GM23338 (cell line): ENCODE data around the gene ABR. TPM values are rescaled to one million over a fixed set of nuclear protein-coding genes. Genes with fewer than 3 reads are reported as not detected.

ENCODE experiments used
- ATAC-seq: fragments of 200-7000 bp; cut with Tn5 transposase; 3 replicates; pipeline ENCODE4 v1.9.1; 2020
- DNase-seq: peaks from one replicate; pipeline ENCODE4 v3.0.0-alpha.2; 2015; ENCODE audit warnings: low spot score
- H2AFZ ChIP-seq: fragments of 200-600 bp; sonication (generic); 2 replicates; pipeline ENCODE4 v1.8.0; 2016; ENCODE audit warnings: antibody characterized with exemption, mild to moderate bottlenecking, moderate library complexity
- H3F3A ChIP-seq: fragments of 200-600 bp; sonication (generic); replicated peaks from 2 replicates; pipeline ENCODE4 v1.8.0; 2017; ENCODE audit warnings: antibody characterized with exemption, mixed run types, low read depth
- H3K27ac ChIP-seq: fragments of 200-600 bp; sonication (generic); 2 replicates; pipeline ENCODE4 v1.6.1; 2016; ENCODE audit warnings: low read depth
- H3K27me3 ChIP-seq: fragments of 200-600 bp; sonication (generic); 2 replicates; pipeline ENCODE4 v1.8.0; 2016; ENCODE audit warnings: mild to moderate bottlenecking, mixed run types, moderate library complexity; ENCODE audit not compliant: insufficient read depth
- H3K36me3 ChIP-seq: fragments of 200-600 bp; sonication (generic); 2 replicates; pipeline ENCODE4 v1.8.0; 2016; ENCODE audit warnings: mild to moderate bottlenecking; ENCODE audit not compliant: insufficient read depth
- H3K4me1 ChIP-seq: fragments of 200-600 bp; sonication (generic); 2 replicates; pipeline ENCODE4 v1.8.0; 2016; ENCODE audit warnings: mild to moderate bottlenecking, moderate library complexity; ENCODE audit not compliant: insufficient read depth
- H3K4me2 ChIP-seq: fragments of 200-600 bp; sonication (generic); 2 replicates; pipeline ENCODE4 v1.7.1; 2017; ENCODE audit warnings: mixed run types
- H3K4me3 ChIP-seq: fragments of 200-600 bp; sonication (generic); 2 replicates; pipeline ENCODE4 v1.6.1; 2016; ENCODE audit warnings: mixed run types
- H3K79me2 ChIP-seq: fragments of 200-600 bp; sonication (generic); replicated peaks from 2 replicates; pipeline ENCODE4 v1.8.0; 2017; ENCODE audit warnings: mild to moderate bottlenecking; ENCODE audit not compliant: insufficient read depth
- H3K9me2 ChIP-seq: fragments of 200-600 bp; sonication (generic); 2 replicates; pipeline ENCODE4 v1.8.0; 2017; ENCODE audit not compliant: insufficient read depth
- H4K20me1 ChIP-seq: fragments of 200-600 bp; sonication (generic); replicated peaks from 2 replicates; pipeline ENCODE4 v1.8.0; 2017; ENCODE audit warnings: mild to moderate bottlenecking; ENCODE audit not compliant: insufficient read depth
- H3K27ac Mint-ChIP-seq: 2 replicates; pipeline ENCODE4 v1.8.0; 2020; ENCODE audit warnings: inconsistent platforms, mild to moderate bottlenecking, moderate library complexity, mixed read lengths
- H3K27me3 Mint-ChIP-seq: 3 replicates; pipeline ENCODE4 v1.8.0; 2022; ENCODE audit warnings: low read depth, mild to moderate bottlenecking, moderate library complexity, mixed read lengths, inconsistent platforms; ENCODE audit not compliant: insufficient read depth, poor library complexity
- H3K36me3 Mint-ChIP-seq: 3 replicates; pipeline ENCODE4 v1.8.0; 2021; ENCODE audit warnings: low read depth, mild to moderate bottlenecking, inconsistent platforms, moderate library complexity, mixed read lengths
- H3K4me1 Mint-ChIP-seq: 3 replicates; pipeline ENCODE4 v1.8.0; 2020; ENCODE audit warnings: mild to moderate bottlenecking, inconsistent platforms, mixed read lengths
- H3K4me3 Mint-ChIP-seq: 3 replicates; pipeline ENCODE4 v1.8.0; 2021; ENCODE audit warnings: moderate library complexity, mild to moderate bottlenecking, inconsistent platforms, mixed read lengths
- H3K9me3 Mint-ChIP-seq: 3 replicates; pipeline ENCODE4 v1.8.0; 2020; ENCODE audit warnings: moderate library complexity, mild to moderate bottlenecking, inconsistent platforms, mixed read lengths
- CREB1 ChIP-seq: fragments of 250-450 bp; sonication (Bioruptor Pico); IDR thresholded peaks from 2 replicates; pipeline ENCODE4 v1.5.0; 2020; ENCODE audit warnings: low read depth, mild to moderate bottlenecking, moderate library complexity
- ETS1 ChIP-seq: IDR thresholded peaks from 2 replicates; pipeline ENCODE4 v1.6.1; 2016; ENCODE audit warnings: antibody characterized with exemption
- EZH2phosphoT487 ChIP-seq: fragments of 200-600 bp; sonication (generic); IDR thresholded peaks from one replicate; pipeline ENCODE4 v1.8.1; 2018; ENCODE audit warnings: antibody characterized with exemption; ENCODE audit not compliant: unreplicated experiment
- NANOG ChIP-seq: IDR thresholded peaks from 2 replicates; pipeline ENCODE4 v1.6.1; 2016; ENCODE audit warnings: antibody characterized with exemption, borderline replicate concordance
- POLR2AphosphoS5 ChIP-seq: IDR thresholded peaks from 2 replicates; pipeline ENCODE4 v1.6.1; 2016; ENCODE audit warnings: antibody characterized with exemption, low read depth
- REST ChIP-seq: IDR thresholded peaks from one replicate; pipeline ENCODE4 v1.6.1; 2018; ENCODE audit warnings: antibody characterized with exemption; ENCODE audit not compliant: unreplicated experiment
- ZNF114 ChIP-seq: fragments of 250-450 bp; sonication (Bioruptor Pico); IDR thresholded peaks from 2 replicates; pipeline ENCODE4 v1.5.0; 2020; ENCODE audit warnings: mild to moderate bottlenecking, moderate library complexity
- polyA plus RNA-seq: library from polyadenylated mRNA; unstranded; fragments of >200 nt; fragmentation: Nextera tagmentation; extraction: Ambion mirVana; gene quantifications from 2 replicates; pipeline ENCODE4 v1.2.1, GENCODE V29; 2016
- total RNA-seq: library from RNA; depleted of rRNA; stranded (reverse); fragments of >200 nt; shearing (Covaris generic); gene quantifications from 2 replicates; pipeline ENCODE4 v1.2.3, GENCODE V29; 2014

Gene ABR
- total and polyA plus RNA-seq, 2 experiments from 2014 or later, result 15.0 to 27.7 TPM

GRCh38 chr17:1212946-1213345 is 33.2 kb upstream of the ABR start:
- Histone ChIP-seq H3K4me1 (peaks cover 4% of the 10 kb centered on the region; the same call in 1 of the 2 replicates), H3K27me3 (no peaks in the 10 kb centered on the region), H3K27ac (no peak overlapping the region), H3K4me3 (no peak overlapping the region), H3K4me2 (no peak overlapping the region), H3K36me3 (no peaks in the 10 kb centered on the region), H2AFZ (no peak overlapping the region), H4K20me1 (no peaks in the 10 kb centered on the region), H3K9me2 (no peaks in the 10 kb centered on the region), H3K79me2 (no peaks in the 10 kb centered on the region), H3F3A (no peaks in the 10 kb centered on the region)
- peaks cover 6% of the 10 kb centered on the region for H3K27me3 Mint-ChIP-seq
- H3K4me1 Mint-ChIP-seq, result peaks cover 7% of the 10 kb centered on the region; the same call in 1 of the 3 replicates
- H3K36me3 Mint-ChIP-seq, result no peaks in the 10 kb centered on the region
- no peak for TF ChIP-seq REST
- no peak for TF ChIP-seq EZH2phosphoT487
- H3K27ac Mint-ChIP-seq, result no peak overlapping the region; the same call in 1 of the 2 replicates
- ATAC-seq, result no peak
- no peaks in the 10 kb centered on the region for H3K9me3 Mint-ChIP-seq
- no peak for DNase-seq
- no peak overlapping the region for H3K4me3 Mint-ChIP-seq

GRCh38 chr17:1211287-1211686 is 31.5 kb upstream of the ABR start:
- Mint-ChIP-seq H3K4me3 (no peak overlapping the region), H3K27me3 (peaks cover 6% of the 10 kb centered on the region), H3K9me3 (no peaks in the 10 kb centered on the region), H3K27ac (no peak overlapping the region), H3K36me3 (no peaks in the 10 kb centered on the region), H3K4me1 (no peaks in the 10 kb centered on the region; the same call in 2 of the 3 replicates)
- DNase-seq (no peak), ATAC-seq (no peak)
- Histone ChIP-seq H3K27me3 (no peaks in the 10 kb centered on the region), H3K27ac (no peak overlapping the region), H4K20me1 (no peaks in the 10 kb centered on the region), H2AFZ (no peak overlapping the region), H3K4me1 (no peaks in the 10 kb centered on the region; the same call in 1 of the 2 replicates), H3K4me3 (no peak overlapping the region), H3K36me3 (no peaks in the 10 kb centered on the region), H3F3A (no peaks in the 10 kb centered on the region), H3K79me2 (no peaks in the 10 kb centered on the region), H3K9me2 (no peaks in the 10 kb centered on the region), H3K4me2 (no peak overlapping the region)
- no peak for TF ChIP-seq POLR2AphosphoS5
- TF ChIP-seq ETS1, result no peak
- no peak for TF ChIP-seq ZNF114 (CRISPR knock-in tag)
- TF ChIP-seq NANOG, result no peak
- no peak for TF ChIP-seq REST
- TF ChIP-seq CREB1 (CRISPR knock-in tag), result no peak
